WERI-Rb-1 (cell line): Measurements from ENCODE around the gene AQP10.
"Not testable (repeated sequence)": the region's sequence is repeated elsewhere in the genome, so short reads cannot be mapped to it uniquely, and the experiment has no call there.

Experiments
- DNase-seq: peaks from one replicate; pipeline ENCODE4 v3.0.0-alpha.2; 2020
- H3K27ac ChIP-seq: fragments of 250-450 bp; sonication (Bioruptor Pico); 2 replicates; pipeline ENCODE4 v1.5.1; 2020; ENCODE audit warnings: mild to moderate bottlenecking, moderate library complexity
- H3K27me3 ChIP-seq: fragments of 250-450 bp; sonication (Bioruptor Pico); 2 replicates; pipeline ENCODE4 v1.5.1; 2021; ENCODE audit warnings: mild to moderate bottlenecking, low read depth, moderate library complexity; ENCODE audit not compliant: insufficient read depth, severe bottlenecking
- H3K36me3 ChIP-seq: fragments of 250-450 bp; sonication (Bioruptor Pico); 2 replicates; pipeline ENCODE4 v1.5.1; 2020; ENCODE audit warnings: mild to moderate bottlenecking, moderate library complexity
- H3K4me3 ChIP-seq: 2 replicates; pipeline ENCODE4 v1.5.1; 2011; ENCODE audit warnings: low read depth, mild to moderate bottlenecking, control low read depth, low read length
- H3K9me3 ChIP-seq: fragments of 250-450 bp; sonication (Bioruptor Pico); 2 replicates; pipeline ENCODE4 v1.5.1; 2021; ENCODE audit warnings: mild to moderate bottlenecking, moderate library complexity; ENCODE audit not compliant: severe bottlenecking
- CTCF ChIP-seq: IDR thresholded peaks from 2 replicates; pipeline ENCODE4 v1.5.1; 2011; ENCODE audit warnings: low read depth, mild to moderate bottlenecking, control low read depth, inconsistent platforms, low read length

AQP10 gene

GRCh38 chr1:154320882-154321608 lies at the start of gene AQP10:
AQP10 (plus strand) TSS chr1:154321093; CDS start chr1:154321156, 63 bp downstream.
- TF ChIP-seq CTCF = no peak
- Histone ChIP-seq H3K36me3 (no peaks in the 10 kb centered on the region), H3K9me3 (peaks cover 36% of the 10 kb centered on the region), H3K27ac (no peak within 1 kb of the TSS), H3K27me3 (peaks cover 77% of the 10 kb centered on the region), H3K4me3 (no peak within 1 kb of the TSS)
- DNase-seq = no peak

- Histone ChIP-seq H3K36me3 (peaks cover 63% of the 10 kb centered on the region), H3K27ac (peak within 1 kb of the TSS; percentile 88), H3K27me3 (no peaks in the 10 kb centered on the region), H3K4me3 (peak within 1 kb of the TSS; percentile 63), H3K9me3 (no peaks in the 10 kb centered on the region)
- peak; percentile 98 for TF ChIP-seq CTCF
- peak; percentile 100 for DNase-seq
Measured at GRCh38 chr1:154272217-154272998, 48.5 kb upstream of the AQP10 start, which contains the start of gene HAX1. HAX1 (plus strand) TSS chr1:154272629; CDS start chr1:154272724, 95 bp downstream.

- DNase-seq = no peak
- no peak for TF ChIP-seq CTCF
Measured at GRCh38 chr1:154272999-154273563, 47.8 kb upstream of the AQP10 start.

GRCh38 chr1:154276797-154277196 lies 44.1 kb upstream of the AQP10 start:
- Histone ChIP-seq H3K27me3 (no peaks in the 10 kb centered on the region), H3K4me3 (no peak overlapping the region), H3K27ac (no peak overlapping the region), H3K36me3 (peaks cover 37% of the 10 kb centered on the region), H3K9me3 (no peaks in the 10 kb centered on the region)
- peak; percentile 77 for TF ChIP-seq CTCF
- DNase-seq = peak; percentile 68

More at GRCh38 chr1:154272999-154273563, 47.8 kb upstream of the AQP10 start:
- Histone ChIP-seq H3K36me3 (peaks cover 65% of the 10 kb centered on the region), H3K27ac (peak overlapping the region; percentile 88), H3K27me3 (no peaks in the 10 kb centered on the region), H3K4me3 (peak overlapping the region; percentile 63), H3K9me3 (no peaks in the 10 kb centered on the region)

GRCh38 chr1:154287591-154287990 lies 33.3 kb upstream of the AQP10 start:
- H3K36me3 ChIP-seq, H3K4me3 ChIP-seq, DNase-seq, H3K27ac ChIP-seq: not testable (repeated sequence)
- peaks cover 16% of the 10 kb centered on the region for H3K9me3 ChIP-seq
- H3K27me3 ChIP-seq = peaks cover 18% of the 10 kb centered on the region

- no peak for TF ChIP-seq CTCF
- Histone ChIP-seq H3K27me3 (peaks cover 18% of the 10 kb centered on the region), H3K27ac (no peak overlapping the region), H3K4me3 (no peak overlapping the region), H3K9me3 (peaks cover 16% of the 10 kb centered on the region), H3K36me3 (no peaks in the 10 kb centered on the region)
- no peak for DNase-seq
Measured at GRCh38 chr1:154288661-154289060, 32.2 kb upstream of the AQP10 start.
